C4-2B (cell line): Measurements from ENCODE around the gene AFF3.

Source experiments
- ZFX ChIP-seq: fragments of 450-650 bp; IDR thresholded peaks from 2 replicates; pipeline ENCODE4 v1.6.1; 2017
- TF ChIP-seq, protein P1 (sequence below): fragments of 450-650 bp; conservative IDR thresholded peaks from 2 replicates; pipeline ENCODE4 v1.5.1; 2017; ENCODE audit warnings: mild to moderate bottlenecking

- TF ChIP-seq, protein P1, sequence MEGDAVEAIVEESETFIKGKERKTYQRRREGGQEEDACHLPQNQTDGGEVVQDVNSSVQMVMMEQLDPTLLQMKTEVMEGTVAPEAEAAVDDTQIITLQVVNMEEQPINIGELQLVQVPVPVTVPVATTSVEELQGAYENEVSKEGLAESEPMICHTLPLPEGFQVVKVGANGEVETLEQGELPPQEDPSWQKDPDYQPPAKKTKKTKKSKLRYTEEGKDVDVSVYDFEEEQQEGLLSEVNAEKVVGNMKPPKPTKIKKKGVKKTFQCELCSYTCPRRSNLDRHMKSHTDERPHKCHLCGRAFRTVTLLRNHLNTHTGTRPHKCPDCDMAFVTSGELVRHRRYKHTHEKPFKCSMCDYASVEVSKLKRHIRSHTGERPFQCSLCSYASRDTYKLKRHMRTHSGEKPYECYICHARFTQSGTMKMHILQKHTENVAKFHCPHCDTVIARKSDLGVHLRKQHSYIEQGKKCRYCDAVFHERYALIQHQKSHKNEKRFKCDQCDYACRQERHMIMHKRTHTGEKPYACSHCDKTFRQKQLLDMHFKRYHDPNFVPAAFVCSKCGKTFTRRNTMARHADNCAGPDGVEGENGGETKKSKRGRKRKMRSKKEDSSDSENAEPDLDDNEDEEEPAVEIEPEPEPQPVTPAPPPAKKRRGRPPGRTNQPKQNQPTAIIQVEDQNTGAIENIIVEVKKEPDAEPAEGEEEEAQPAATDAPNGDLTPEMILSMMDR: no peak
- no peak for TF ChIP-seq ZFX
Measured at GRCh38 chr2:99675130-99675661, 467.2 kb downstream of the AFF3 start.
